Suppressor macrophage (primary cell): ENCODE data around the gene SF3B2.
"Not testable (repeated sequence)": the region's sequence is repeated elsewhere in the genome, so short reads cannot be mapped to it uniquely, and the experiment has no call there.

ENCODE experiments used
- DNase-seq, 4 experiments: peaks; one replicate each; pipeline ENCODE4 v3.0.0-alpha.2; 2020 to 2022

The SF3B2 gene

DNA sequence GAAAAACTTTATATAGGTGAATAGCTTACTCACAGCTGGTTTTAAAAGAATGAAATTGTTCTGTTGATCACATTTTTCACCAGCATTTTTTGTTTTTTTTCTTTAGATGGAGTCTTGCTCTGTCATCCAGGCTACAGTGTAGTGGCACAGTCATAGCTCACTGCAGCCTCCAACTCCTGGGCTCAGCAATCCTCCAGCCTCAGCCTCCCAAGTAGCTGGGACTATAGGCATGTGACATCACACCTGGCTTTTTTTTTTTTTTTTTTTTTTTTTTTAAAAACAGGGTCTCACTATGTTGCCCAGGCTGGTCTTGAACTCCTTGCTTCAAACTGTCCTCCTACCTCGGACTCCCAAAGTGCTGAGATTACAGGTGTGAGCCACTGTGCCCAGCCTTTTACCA lies 21.5 kb downstream of the SF3B2 start:
- no peak for DNase-seq

DNA sequence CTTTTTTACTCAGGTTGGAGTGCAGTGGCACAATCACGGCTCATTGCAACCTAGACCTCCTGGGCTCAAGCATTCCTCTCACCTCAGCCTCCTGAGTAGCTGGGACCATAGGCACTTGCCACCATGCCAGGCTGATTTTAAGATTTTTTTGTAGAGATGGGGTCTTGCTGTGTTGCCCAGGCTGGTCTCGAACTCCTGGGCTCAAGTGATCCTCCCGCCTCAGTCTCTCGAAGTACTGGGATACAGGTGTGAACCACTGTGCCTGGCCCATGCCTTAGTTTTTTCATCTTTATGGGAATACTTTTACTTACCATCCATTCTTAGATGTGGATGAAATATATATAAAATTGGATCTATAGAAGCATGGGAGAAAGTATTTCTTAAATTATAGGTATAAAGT lies 23.1 kb downstream of the SF3B2 start:
- DNase-seq = no peak

DNA sequence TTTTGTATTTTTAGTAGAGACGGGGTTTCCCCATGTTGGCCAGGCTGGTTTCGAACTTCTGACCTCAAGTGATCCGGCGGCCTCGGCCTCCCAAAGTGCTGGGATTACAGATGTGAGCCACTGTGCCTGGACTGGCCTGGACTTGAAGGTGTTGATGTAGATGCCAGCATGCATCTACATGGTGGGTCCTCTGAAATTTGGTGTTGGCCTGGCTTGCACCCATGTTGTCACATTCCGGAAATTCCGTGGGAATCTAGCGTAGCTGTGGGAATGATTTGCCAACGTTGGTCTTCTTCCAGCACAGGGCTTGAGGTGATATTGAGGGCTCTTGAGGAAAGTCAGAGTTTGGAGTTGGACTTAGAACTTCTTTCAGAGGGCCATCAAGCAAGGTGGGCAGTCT lies 24.4 kb downstream of the SF3B2 start:
- DNase-seq = no peak

DNA sequence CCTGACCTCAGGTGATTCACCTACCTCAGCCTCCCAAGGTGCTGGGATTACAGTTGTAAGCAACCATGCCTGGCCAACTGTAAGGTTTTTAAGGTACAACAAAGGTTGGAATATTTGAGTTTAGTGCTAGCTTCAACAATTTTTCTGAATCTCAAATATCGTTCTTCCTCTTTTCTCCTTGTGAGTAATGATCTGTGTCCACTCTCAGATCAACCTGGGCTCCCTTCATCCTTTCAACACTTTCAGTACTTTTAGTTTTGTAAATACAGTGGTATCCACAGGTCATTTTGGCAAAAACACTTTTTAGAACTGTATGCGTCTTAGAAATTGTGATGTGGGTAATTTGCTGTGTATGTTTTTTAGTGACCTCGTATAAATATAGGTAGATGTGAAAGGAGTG lies 25.8 kb downstream of the SF3B2 start:
- DNase-seq = no peak

DNA sequence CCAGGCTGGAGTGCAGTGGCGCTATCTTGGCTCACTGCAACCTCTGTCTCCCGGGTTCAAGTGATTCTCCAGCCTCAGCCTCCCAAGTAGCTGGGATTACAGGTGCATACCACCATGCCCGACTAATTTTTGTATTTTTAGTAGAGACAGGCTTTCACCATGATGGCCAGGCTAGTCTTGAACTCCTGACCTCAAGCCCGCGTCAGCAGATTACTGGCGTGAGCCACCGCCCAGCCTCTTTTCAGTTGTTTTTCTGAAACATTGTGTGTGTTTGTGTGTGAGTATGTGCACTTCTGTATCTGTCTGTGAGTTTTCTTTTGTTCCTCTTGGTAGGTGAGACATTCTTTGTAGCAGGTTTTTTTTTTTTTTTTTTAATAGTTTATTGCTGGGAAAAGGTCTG lies 26.8 kb downstream of the SF3B2 start:
- not testable (repeated sequence) for DNase-seq

DNA sequence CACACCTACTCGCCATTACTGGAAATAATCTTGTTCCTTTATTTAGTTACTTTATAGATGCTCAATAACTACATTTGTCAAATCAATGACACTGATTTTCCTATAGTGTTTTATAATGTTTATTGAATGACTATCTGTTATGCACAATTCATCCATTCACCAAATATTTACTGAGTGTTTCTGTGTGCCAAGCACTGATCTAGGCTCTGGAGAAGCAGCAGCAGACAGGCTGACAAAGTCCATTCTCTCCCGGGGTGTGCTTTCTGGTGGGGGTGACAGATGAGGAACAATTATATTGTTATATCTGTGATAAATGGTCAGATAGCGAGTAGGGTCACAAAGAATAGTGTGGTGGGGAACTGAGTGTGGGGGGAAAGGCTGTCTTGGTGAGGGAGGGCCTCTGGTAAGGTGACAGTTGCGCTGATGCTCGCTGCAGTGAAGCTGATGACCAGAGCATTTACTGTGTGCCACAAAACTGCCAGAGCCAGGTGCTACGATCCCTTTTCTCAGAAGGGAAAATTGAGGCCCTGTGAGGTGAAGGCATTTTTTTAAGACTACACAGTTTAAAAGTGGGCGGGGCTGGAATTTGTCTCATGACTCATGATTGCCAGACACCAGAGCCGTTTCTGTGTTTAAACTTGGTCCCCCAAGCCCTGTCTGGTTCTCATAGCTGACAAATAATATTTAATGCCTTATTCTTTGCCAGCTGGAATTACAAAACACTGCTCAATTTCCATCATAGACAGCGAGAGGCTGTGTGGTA lies 28.1 kb downstream of the SF3B2 start:
- DNase-seq = peak; percentile 18 to 56 (median 48)

DNA sequence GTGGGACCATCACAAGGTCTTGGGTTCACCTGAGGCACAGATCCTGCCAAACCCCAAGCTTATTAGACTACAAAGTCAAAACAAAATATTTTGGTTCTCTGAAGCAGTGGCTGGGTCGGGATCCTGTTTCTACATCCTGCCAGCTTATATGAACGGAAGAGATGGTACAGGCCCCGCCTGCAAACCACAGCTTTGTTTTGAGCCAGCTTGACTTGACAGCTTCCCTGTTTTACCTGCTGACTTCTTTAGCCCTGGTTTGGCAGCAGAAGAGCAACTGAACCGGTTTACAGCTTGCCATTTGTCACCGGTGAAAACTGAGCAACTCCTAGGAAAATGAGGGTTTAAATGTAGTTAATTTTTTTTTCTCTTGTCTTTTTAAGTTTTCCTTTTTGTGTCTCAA lies 29.3 kb downstream of the SF3B2 start:
- DNase-seq = peak; percentile 76 to 86 (median 82)

DNA sequence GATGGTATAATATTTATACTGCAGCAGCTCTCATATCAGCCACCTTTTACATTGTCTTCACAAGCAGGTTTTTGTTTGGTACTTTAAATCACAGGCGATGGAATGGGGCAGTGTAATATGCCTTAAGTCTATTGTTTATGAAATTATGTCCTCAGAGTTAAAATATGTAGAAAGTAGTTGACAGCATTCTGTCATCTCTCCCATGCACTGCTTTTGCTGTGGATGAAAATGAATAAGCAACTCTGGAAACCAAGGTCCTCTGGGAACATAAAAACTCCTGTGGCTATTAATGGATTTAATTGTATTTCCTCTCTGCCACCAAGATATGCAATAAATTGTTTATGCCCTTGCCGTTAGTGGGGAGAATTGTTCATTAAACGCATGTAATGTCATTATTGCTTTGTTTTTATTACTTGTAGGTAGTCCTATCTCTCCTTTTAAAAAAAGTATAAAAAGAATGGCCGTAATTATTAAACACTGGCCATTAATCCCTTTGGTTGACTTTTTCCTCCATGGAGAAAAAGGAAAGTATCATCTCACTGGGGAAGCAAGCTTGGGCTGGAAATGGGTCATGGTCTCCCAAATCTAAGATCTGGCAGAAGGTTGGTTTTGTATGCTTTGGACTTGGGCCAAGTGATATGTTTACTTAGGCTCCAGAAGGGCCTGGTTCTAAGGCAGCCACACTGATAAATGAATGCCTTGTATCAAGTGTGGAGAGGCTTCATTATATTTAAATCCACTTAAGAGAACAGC lies 31.0 kb downstream of the SF3B2 start:
- no peak for DNase-seq

DNA sequence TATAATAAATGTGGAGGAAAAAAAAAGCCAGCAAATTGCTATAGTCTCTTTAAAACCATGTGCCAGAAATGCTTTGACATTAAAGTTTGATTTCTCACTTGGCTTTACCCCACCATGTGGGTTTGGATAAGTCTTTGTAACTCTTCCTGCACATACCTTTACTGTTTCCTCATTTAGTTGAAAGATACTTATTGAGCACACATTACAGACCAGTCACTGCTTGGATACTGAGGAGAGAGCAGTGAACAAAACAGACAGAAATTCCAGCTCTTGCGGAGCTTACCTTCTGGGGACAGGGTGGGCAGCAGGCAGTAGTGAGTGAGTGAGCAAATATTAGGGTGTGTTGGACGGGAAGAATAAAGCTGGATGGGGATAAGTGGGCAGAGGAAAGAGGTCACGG lies 31.6 kb downstream of the SF3B2 start:
- no peak for DNase-seq

DNA sequence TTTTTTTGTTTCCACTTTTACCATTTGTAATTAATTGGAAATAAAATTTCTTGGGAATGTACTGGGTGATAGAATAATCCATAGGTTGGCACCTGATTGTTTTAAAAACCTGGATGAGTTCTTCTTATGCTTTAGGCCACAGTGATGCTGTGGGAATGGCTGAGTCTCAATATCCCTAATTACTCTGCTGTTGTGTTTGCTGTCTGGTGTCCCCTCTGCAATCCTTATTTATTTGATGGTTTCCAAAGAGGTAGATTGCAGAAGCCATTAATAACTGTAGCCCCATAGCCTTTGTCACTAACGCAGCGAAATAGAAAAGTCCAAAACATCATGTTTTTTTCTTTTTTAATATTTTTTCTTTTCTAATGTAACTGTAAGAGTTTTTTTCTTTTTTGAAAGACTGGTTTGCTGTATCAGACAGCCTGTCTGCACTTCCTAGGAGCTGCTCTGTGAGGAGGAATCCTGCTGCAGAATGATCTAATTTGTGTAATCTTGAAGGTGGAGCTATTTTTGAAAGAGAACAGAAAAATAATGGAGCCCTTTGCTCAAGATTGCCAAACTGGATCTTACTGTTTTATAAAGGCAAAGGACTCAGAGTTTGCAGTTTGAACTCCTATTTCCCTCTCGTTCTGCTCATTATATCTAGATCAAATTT lies 32.8 kb downstream of the SF3B2 start:
- DNase-seq = no peak

DNA sequence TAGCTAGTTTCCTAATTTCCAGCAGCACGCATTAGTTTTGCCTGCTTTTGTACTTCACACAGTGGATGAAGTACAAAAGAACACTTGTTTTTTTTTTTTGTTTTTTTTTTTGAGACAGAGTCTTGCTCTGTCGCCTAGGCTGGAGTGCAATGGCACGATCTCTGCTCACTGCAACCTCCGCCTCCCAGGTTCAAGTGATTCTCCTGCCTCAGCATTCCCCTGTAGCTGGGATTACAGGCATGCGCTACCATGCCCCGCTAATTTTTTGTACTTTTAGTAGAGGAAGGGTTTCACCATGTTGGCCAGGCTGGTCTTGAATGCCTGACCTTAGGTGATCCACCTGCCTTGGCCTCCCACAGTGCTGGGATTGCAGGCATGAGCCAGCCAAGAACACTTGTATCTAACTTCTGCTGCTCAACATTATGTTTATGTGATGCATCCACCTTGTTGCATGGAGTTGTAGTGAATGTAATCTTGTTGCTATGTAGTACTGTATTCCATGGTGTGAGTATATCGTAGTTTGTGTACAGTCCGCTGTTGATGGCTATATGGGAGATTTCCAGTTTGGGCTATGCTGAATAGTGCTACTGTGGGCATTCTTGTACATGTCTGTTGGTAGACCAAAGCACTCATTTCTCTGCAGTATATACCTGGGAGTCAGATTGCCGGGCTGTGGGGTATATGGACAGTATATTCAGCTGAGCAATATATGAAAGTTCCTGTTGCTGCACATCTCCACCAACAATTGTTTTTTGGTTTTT lies 35.2 kb downstream of the SF3B2 start:
- DNase-seq = no peak

DNA sequence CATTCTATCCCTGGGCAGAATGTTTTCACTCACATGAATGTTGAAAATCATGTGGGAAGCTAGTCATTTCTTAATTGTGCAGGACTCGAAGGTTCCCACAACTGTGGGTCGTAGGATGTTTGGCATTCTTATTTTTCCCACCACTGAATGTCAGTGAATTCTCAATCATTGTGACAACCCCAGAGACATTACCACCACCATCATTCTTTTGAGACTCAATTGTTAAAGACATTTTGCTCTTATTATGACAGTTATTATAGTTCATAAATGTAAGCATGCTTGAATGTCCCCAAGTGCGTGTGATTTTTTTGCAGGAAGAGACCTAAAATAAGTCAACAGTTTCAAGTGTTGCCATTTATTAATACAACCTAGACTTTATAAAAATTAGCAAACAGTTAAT lies 36.9 kb downstream of the SF3B2 start:
- DNase-seq = no peak

DNA sequence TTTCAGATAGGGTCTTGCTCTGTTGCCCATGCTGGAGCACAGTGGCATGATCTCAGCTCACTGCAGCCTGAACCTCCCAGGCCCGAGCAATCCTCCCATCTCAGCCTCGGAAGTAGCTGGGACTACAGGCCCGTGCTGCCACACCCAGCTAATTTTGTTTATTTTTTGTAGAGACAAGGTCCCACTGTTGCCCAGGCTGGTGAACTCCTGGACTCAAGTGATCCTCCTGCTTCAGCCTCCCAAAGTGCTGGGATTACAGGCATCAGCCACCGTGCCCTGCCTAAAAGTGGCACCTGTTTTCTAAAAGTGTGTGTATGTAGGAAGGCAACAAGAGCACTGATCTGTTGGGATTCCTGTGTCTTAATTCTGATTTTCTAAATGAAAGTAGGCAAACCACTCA lies 38.1 kb downstream of the SF3B2 start:
- no peak for DNase-seq

DNA sequence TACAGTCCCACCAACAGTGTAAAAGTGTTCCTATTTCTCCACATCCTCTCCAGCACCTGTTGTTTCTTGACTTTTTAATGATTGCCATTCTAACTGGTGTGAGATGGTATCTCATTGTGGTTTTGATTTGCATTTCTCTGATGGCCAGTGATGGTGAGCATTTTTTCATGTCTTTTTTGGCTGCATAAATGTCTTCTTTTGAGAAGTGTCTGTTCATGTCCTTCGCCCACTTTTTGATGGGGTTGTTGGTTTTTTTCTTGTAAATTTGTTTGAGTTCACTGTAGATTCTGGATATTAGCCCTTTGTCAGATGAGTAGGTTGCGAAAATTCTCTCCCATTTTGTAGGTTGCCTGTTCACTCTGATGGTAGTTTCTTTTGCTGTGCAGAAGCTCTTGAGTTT lies 40.0 kb downstream of the SF3B2 start:
- not testable (repeated sequence) for DNase-seq

DNA sequence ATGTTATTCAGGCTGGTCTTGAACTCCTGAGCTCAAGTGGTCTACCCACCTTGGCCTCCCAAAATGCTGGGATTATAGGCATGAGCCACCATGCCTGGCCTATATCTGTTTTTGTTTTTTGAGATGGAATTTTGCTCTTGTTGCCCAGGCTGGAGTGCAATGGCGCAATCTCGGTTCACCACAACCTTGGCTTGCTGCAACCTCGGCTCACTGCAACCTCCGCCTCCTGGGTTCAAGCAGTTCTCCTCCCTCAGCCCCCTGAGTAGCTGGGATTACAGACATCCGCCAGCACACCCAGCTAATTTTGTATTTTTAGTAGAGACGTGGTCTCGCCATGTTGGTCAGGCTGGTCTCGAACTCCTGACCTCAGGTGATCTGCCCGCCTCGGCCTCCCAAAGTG lies 47.6 kb downstream of the SF3B2 start:
- peak in 1 of 4 experiments; percentile 38 for DNase-seq

DNA sequence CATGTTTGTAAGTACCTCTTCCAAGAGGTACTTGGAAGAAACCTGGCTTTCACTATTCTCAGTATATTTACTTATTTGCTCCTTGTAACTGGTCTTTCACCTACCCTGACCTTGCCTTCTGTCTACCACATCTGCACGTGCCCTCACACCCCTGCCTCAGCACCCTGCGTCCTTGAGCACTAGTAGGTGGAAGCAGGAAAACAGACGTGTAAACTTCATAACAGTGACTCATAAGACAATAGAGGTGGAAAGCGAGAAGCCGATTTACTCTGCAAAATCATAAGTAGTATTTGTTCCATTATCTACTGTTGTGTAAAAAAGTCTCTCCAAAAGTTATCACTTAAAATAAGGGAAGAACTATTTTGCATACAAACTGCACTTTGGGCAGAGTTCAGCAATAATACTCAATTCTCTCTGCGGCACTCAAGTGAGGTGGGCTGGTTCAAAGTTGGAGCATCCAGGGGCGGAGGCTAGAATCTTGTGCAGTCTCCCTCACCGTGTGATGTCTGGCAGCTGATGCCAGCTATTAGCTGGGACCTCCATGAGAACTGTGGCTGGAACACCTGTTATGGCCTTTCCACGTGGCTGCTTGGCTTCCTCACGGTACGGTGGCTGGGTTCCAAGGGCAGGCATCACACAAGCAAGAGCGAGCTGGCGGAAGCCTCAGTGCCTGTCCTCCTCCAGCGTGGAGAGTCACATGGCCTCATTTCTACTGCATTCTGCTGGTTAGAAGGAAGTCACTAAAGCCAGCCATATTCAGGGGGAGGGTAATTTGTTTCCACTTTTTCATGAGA lies 48.3 kb downstream of the SF3B2 start:
- DNase-seq = peak; percentile 76 to 88 (median 88)

DNA sequence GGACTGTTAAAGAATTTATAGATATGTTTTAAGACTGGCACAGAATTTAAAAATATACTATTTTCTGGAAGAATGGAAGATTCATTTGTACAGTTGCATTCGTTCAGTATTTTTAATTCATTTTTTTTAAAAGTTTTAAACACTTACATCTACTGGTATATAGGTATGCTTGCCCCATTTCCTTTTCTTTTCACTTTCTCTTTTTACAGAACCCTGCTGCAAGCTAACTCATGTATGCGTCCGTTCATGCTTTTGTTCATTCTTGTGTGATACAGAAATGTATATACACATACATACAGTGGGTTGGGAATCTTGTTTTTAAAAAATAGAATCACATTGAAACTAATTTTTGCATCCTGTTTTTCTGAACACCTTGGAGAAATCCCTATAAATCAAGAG lies 48.9 kb downstream of the SF3B2 start:
- DNase-seq = no peak

DNA sequence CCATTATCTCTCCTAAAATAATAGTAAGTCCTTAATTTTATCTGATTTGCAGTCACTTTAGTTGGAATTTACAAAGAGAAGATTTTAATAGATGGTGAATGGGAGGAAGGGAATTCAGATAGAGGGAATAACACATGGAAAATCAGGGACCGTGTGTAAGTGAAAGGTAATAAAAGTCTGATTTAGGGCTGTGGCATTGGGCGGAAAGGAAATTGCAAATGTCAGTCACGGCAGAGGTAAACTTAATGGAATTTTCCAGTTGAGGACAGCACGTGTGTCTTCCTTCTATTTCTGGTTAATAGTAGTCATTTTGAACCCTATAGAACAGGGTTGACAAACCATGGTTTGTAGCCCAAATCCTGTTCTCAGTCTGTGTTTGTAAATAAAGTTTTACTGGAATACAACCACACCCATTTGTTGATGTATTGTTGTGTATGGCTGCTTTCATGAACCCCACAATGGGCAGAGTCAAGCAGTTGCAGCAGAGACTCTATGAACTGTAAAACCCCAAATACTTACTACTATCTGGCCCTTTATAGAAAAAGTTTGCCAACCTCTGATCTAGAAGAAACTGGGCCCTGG lies 52.0 kb downstream of the SF3B2 start:
- no peak for DNase-seq

DNA sequence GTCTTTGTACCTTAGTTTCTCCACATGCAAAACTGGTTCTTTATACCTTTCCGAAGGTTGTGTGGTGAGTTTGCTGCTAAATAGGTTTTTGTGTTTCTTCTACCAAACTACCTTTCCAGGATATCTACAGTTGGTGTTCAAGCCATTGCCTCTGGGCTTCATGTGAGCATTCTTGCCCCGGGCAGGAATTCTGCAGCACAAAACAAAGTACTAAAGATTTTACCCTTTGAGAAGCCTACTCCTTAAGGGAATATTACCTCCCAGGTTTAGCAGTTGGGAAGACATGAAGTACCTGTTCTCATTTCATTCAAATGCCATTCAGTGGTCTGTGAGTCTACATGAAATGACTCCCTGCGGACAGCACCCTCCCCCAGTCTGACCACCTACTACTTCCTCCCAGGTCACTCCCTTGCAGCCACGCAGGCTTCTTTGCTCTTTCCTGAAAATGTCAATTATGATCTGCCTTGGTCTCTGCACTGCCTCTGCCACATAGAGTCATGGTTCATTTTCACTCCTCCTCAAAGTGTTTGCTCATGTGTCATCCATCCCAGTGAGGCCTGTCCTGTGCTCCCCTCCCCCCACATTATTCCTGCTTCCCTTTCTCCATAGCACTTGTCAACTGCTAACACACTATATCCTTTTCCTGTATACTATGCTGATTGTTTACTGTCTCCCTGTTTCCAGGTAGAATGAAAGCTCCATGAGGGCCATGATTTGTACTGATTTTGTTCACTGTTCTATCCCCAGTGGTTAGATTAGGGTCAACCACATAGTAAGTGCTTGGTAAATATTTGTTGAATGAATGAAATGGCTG lies 54.8 kb downstream of the SF3B2 start:
- DNase-seq = peak; percentile 61 to 77 (median 70)

DNA sequence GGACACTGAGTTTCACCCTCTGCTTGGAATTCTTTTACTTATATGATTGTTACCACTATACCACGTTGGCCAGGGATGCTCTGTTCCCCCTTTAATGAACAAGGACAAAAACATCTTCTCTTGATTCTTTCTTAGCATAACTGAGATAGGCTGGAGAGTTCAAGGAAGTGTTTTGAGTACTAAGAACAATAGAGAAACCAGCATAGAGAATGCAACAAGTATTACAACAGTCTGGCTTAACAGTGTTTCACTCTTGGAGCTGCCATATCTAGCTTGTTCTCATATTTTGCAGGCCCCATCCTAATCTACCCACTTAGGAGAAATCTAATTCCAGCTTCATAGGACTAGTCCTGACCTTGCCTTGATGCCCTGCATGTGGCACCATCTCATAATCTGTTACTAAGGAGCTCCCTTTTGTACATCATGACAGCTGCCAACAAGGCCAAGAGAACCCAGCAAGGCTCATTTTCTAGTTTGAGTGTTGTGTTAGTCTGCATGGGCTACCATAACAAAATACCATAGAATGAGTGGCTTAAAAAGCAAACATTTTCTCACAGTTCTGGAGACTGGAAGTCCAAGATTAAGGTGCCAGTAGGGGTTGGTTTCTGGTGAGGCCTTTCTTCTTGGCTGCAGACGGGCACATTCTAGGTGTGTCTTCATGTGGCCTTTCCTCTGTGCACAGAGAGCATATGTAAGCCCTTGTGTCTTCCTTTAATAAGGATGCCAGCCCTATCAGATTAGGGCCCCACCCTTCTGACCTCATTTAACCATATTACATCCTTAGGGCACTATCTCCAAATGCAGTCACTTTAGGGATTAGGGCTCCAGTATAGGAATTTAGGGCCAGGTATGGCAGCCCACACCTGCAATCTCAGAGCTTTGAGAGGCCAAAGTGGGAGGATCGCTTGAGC lies 55.7 kb downstream of the SF3B2 start:
- peak in 2 of 4 experiments; percentile 1 to 7 for DNase-seq
